NCI-H1930 (cell line): Measurements from ENCODE around the gene APOBEC3B.
"Not testable (repeated sequence)": the region's sequence is repeated elsewhere in the genome, so short reads cannot be mapped to it uniquely, and the experiment has no call there.

Experiments used
- DNase-seq, 2 experiments: peaks; one replicate each; lab custom pipeline; 2025; lab: John Stamatoyannopoulos, UW

Gene APOBEC3B

DNA sequence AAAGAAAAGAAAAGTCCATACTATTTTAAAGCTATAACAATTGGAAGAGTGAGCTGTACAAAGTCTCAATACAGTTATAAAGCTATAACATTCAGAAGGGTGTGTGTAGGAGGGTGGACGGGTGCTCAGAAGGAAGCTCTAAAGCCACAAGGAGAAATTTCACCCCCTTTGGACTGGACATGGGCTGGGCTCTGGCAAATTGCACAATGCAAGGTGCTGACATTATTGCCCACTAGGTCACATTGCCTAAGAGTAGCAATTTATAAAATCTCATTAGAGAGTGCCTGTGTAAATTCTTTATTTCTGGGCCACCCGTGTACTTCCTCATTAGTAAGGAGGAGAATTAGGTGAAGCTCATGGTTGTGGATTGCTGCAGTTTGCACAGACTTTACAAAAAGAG is 30.4 kb upstream of the APOBEC3B start:
- no peak for DNase-seq

DNA sequence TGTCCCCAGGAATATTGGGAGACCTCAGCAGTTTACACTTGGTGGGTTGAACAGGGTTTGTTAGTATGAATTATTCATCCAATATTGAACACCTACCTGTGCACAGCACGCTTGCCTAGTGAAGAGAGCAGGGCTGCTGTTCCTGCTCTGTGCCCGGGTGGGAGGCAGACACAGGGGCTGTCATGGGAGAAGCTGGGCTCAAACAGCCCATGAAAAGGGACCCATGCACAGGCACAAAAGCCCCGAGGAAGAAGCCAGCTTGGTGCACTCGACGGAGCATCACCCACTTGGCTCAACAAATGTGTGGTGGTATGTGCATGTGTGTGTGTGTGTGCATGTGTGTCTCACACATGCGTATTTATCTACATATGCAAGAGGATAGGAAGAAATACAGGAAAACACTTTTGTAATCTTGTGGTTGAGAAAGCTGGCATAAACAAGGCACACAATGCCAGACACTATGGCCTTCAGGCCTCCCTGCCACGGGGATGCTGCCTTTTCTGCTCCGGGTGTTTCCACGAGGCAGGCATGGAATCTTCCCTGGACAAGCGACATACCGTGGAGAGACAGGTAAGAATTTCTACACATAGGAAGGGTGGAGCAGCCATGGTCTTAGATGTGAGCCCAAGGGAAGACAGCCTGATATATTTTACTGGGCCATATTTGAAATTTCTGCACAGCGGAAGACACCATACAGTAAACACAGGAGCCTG is 29.7 kb upstream of the APOBEC3B start:
- DNase-seq = no peak

DNA sequence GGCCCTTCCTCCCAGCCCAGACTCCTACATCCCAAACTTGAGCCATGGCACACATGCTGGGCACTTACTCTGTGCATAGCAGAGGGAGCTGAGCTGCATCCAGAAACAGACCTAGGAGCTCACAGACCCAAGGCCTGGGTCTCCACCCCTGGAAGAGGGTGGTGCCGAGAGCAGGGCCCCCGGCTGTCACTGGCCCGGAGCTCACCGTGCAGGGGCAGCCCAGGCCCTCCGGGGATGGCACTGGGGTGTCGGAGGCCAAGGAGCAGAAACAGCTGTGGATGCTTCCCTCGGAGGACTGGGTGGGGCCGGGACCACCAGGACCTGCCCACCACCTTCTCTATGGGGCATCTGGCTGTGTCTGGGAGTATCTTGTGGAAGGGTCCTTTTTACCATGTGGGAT is 29.1 kb upstream of the APOBEC3B start:
- no peak for DNase-seq

DNA sequence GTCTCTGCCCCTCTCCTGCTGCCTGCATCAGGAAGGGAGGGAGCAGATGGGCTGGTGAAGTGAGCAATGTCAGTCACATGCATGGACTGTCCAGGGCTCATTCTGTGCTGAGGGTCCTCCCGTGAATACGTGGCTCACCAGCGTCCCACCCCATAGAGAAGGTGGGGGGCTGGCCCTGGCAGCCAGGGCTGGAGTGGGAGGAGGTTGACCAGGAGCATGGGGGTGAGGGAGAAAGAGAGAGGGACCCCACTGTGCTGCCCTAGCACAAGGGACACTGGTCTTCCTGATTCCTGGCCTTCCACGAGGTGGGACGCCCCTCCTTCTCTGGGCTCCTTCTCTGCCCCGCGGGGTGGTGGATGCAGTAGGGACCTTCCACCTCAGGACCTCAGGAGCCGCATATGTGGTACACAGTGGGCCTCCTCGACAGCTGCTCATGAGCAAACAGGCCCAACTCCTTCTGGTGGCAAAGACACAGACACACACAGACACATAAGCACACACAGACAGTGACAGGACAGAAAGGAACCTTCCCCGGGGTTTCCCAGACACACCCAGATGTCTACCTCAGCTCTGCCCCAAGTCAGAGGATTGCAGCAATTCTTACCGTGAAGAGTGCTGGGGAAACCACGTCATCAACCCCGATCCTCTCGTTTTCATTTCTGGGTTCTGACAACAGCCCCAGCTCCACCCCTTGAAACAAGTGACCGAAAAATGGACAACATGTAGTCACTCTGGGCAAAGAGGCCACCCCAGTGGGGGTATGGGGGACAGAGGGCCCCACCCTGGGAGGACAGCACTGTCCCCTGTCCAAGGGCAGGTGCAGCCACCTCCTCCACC is 28.4 kb upstream of the APOBEC3B start:
- DNase-seq = no peak

DNA sequence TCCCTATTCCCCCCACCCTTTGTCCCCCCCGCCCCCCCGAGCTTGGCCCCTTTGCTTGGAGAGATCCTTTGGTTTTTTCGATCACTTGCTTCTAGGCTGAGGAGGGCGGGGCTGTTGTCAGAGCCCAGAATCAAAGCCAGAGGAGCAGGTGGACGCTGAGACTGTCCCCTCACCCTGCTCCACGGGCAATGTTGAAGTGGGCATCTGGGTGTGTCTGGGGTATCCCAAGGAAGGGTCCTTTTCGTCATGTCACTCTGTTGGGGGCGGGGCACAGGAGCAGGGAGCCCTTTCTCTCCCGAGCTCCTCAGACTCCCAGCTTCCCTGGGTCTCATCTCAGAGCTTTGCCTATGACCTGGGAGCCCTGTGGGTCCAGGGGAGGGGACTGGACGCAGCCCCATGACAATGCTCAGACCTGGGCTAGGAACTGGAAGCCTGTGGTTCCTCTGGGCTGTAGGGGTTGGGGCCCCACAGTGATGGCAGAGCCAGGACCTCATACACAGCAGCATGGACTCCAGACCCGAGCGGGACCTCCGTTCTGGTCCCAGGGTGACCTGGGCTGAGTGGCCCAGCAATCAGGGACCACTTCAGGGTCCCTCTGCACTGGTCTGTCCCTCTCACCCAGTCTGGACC is 27.6 kb upstream of the APOBEC3B start:
- DNase-seq = no peak

DNA sequence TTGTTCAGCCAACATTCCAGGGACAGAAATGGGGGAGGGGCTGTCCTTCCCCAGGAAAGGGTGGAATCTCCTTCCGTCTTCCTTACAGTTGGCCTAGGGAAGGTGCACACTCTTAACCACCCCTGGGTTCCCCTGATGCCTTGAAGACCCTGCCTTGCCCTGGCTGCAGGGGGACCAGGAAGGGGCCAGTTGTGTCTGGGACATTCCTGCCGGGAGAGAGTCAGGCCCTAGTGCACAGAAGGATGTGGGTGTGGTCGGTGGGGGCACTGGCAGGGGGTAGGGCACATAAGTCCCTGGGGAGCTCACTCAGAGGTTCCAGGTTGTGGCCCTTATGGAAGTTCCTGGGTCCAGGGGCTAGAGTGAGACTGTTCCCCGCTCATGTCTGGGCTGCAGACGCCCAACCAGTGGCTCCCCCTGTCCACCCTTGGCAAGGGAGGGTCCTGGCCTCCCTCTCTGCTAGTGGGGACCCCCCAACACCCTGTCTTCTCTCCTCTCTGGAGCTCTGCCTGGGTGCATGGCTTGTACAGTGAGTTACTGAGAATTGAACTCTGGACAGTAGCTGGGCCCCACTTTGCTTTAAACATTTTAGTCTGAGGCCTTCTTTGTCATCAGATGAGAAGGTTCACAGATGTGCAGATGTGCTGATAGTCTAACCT is 26.8 kb upstream of the APOBEC3B start:
- no peak for DNase-seq

DNA sequence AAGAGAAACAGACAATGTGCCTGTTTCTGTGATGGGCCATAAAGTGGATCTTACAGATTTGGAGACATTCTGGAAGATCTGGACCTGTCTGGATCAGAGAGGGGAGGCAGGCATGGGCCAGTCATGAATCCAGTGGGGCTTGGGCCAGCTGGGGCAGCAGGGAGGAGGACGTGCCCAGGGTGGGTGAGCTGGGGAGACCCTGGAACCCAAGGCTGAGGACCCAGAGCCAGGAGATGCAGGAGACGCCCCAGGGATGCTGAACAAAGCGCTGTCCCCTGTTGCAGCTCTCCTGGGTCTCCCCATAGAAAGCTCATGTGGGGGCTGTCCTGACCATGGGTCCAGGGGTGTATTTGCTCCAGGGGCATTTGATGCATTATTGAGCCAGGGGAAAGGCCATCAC is 26.2 kb upstream of the APOBEC3B start:
- DNase-seq = no peak

DNA sequence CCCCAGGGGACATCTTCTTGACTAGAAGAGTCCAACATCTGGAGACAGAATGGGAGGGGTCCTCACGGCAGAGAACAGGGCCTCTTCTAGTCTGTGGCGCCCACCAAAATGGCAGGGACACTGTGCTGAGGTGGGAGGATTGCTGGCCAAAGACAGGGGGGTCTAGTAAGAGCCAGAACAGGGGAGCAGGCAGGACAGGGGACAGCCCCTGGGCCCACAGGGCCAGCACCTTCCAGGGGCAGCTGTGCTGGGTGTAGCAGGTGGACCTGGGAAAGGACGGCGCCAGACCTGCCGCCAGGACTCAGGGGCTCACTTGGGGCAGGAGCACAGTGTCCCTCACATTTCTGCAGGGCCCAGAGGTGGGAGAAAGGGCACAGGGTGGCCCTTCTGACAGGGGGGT is 25.6 kb upstream of the APOBEC3B start:
- DNase-seq = no peak

DNA sequence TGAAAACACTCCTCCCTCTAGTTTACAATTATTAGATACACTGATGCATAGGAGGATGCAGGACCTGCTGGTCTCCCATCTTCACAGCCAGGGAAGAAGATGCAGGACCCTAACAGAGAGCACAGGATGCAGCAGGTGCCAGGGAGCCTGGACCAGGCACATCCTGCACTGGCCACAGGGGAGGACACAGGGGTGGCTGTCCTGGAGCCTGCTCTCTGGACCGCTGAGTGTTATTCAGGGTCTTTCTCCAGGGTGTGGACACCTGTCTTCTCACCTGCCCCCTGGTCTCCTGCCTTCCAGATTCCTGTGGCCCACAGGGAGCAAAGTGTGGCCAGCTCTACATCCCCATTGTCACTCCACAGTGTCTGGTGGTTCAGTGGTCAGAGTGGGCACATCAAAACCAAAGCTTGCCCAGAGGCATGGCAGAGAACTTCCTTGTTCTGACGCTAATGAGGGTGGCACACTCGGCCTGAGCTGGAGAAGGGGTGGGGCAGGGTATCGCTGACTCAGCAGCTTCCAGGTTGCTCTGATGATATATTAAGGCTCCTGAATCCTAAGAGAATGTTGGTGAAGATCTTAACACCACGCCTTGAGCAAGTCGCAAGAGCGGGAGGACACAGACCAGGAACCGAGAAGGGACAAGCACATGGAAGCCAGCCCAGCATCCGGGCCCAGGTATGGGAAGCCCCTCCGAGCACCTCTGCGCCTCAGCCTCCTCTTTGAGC is 24.9 kb upstream of the APOBEC3B start, which contains the start of gene APOBEC3A:
TSS of gene APOBEC3A (plus strand) at position 564 of the 725 bp plus-strand sequence. CDS start at position 647, 83 bp downstream.
- no peak for DNase-seq

DNA sequence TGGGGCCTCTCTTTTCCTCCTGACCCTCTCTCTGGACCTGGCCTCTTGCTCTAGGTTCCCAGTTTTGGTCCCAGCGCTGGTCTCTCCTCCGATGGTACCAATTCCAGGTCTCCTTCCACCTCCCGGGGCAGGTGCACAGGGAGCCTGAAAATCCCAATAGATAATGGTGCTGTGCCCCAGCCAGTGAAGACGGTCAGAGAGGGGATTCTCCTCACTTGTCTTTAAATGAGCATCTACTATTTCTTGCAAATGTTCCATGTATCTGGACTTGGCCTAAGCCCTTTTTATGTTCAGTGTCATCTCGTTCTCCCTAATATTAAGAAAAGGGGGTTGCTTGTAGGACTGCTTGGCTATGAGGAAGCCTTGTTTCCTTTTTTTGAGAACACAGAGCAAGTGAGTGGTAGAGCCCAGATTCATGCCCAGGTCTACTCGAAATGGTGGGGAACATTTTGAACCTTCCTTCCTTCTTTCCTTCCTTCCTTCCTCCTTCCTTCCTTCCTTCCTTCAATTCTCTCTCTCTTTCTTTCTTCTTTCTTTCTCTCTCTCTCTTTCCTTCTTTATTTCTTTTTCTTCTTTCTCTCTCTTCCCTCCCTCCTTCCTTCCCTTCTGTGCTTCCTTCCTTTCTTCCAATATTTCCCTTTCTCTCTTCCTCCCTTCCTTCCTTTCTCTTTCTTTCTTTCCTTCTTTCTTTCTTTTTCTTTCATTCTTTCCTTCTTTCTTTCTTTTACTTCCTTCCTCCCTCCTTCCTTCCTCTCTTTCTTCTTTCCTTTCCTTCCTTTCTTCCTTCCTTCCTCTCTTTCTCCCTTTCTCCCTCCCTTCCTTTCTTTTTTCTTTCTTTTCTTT is 24.1 kb upstream of the APOBEC3B start:
- DNase-seq = no peak

DNA sequence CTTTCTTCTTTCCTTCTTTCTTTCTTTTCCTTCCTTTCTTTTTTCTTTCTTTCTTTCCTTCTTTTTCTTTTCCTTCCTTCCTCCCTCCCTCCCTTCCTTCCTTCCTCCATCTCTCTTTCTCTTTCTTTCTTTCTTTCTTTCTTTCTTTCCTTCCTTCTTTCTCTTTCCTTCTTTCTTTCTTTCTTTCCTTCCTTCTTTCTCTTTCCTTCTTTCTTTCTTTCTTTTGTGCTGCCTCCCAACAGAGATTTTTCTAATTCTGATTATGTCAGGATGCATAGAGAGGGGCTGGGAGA is 23.6 kb upstream of the APOBEC3B start:
- not testable (repeated sequence) for DNase-seq

DNA sequence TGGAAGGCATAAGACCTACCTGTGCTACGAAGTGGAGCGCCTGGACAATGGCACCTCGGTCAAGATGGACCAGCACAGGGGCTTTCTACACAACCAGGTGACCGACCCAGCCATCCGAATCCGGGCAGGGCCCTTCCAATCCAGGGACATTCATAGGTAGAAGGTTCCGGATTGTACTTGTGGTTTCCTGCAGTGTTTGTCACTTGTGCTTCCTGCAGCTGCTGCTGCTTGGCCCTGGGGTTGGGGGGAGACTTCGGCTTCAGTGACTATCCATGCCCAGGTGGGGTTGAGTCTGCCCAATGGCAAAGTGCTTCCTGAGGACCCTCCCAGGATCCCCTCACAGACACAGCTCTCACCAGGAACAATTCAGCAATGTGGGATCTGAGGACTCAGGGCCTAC is 22.6 kb upstream of the APOBEC3B start:
- no peak for DNase-seq

DNA sequence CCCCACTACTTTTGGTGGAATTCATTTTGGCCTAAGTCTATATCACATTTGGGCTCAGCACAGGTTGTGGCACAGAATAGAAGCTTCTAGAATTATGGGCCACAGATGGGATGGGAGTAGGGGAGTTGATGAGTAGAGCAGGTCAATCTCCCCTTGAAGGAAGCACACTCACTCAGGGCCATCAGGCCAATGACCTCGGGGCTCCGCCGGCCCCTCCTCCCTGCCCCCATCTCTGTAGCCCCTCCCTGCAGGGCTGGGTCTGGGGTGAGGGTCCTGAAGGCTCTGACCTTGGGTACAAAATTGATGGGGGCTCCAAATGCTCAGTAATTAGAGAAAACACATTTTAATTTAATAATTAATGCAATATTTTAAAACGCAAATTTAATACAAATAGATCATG is 21.5 kb upstream of the APOBEC3B start:
- not testable (repeated sequence) for DNase-seq

DNA sequence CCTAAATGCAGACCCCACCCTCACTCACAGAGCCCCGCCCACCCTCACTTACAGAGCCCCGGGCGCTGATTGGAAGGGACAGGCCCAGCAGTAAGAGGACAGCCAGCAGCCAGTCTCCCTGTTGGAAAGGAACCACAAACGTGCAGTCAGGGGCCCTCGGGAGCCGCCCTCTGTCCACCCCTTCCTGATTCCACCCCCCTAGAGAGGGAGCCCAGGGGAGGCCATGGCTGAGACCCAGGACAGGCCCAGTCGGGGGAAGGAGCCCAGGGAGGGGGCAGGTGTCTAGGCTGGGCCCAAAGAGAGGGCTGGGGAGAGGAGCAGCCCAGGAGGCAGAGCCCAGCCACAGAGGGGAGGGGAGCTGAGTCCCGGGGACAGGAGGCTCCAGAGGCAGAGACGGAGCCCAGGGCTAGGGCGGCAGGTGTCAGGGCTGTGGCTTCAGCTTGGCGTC is 18.8 kb upstream of the APOBEC3B start:
- DNase-seq = not testable (repeated sequence)

DNA sequence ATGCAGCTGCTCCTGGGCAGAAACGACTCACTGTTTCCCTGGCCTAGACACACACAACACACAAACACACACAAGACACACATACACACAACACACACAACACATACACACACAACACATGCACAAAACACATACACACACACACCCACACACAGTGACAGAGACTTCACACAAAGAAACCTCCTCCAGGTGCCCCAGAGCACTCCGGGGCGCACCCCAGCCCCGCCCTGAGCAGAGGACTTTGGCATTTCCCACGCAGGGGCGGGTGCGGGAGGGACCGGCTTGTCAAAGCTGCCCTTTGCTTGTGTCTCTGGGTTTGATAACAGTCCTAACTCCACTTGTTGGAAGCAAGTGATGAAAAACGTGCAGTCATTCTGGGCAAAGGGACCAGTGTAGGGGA is 18.3 kb upstream of the APOBEC3B start:
- DNase-seq = no peak

DNA sequence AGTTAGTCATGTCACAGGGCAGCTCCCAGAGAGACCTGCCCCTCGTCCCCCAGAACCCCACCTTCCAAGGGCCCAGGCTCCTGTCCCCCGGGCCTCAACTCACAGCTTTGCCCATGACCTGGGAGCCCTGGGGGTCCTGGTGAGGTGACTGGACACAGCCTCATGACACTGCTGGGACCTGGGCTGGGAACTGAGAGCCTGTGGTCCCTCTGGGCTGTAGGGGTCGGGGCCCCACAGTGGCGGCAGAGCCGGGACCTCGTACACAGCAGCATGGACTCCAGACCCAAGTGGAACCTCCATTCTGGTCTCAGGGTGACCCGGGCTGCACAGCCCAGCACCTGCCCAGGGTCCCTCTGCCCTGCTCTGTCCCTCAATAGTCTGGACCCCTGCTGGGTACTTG is 17.8 kb upstream of the APOBEC3B start:
- DNase-seq = no peak

DNA sequence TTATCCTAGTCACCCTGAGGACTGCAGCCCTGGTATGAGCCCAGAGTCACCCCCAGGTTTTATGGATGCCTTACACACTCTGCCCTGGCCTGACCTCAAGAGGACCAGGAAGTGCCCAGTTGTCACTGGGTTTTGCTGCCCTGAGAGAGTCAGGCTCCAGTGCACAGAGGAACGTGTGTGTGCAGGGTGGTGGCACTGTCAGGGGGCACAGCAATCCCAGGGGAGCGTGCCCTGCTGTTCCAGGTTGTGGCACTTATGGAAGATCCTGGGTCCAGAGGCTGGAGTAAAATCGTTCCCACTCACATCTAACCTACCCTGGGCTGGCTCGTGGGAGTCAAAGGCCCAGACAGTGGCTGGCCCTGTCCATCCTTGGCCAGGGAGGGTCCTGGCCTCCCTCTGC is 17.2 kb upstream of the APOBEC3B start:
- no peak for DNase-seq

DNA sequence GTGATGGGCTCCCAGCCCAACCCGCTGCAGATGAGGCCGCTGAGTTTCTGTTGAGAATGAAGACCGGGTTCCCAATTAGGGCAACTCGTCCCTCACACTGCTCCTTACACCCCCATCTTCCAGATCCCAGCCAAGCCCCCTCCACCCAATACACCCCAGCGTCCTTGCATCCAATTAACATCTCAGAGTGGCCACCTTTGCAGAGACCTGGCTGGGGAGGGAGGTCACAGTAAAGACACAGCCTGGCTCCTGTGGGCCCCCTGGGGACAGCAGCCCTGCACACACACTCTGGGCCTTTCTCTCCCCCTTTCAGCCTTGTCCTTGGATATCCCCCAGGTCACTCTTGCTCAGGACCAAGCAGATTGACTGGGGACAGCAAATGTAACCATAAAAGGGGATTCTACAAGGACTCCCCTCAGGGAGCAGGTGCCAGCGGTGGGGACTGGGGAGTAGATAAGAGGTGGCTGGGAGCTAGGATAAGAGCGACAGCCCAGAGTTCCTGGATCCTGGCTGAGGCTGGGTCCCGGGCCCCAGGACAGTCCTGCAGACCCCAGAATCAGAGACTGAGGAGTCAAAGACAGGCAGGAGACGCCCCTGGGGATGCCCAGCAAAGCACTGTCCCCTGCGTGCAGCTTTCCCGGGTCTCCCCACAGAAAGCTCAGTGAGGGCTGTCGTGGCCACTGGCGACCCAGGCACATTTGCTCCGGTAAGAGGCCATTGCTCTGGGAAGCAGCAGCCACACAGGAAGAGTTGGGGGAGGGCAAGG is 16.4 kb upstream of the APOBEC3B start:
- DNase-seq = no peak

DNA sequence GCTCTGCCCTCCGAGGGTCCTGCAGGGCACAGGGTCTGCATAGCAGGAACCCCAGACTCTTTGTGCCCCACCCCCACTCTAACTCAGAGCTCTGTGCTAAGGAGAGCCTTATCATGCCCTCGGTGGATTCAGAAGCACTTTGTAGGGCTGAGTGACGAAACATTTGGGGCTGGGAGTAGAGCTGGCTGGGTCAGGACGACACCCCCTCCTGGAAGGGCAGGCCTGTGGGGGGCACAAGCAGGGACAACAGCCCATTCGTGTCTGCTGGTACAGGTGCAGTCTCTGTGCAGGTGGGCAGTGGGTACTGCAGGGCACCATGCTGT is 15.8 kb upstream of the APOBEC3B start:
- DNase-seq = no peak

DNA sequence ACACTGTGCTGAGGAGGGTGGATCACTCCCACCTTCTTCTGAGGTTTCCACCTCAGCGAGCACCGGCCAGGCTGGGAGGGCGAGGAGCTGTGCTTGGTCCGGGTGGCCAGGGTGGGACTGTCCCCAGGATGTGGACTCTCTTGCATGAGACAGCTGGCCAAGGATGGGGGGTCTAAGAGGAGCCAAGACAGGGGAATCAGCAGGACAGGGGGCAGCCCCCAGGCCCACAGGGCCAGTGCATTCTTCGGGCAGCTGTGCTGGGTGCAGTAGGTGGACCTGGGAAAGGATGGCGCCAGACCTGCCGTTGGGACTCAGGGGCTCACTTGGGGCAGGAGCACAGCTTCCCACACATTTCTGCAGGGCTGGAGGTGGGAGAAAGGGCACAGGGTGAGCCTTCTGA is 15.2 kb upstream of the APOBEC3B start:
- no peak for DNase-seq
